ENCODE results near the gene ANKRD6. TPM values are rescaled to one million over a fixed set of nuclear protein-coding genes. Genes with fewer than 3 reads are reported as not detected.

The ANKRD6 gene
- total RNA-seq, 5 donors from 2014 or later (not counting 1 experiment from before 2014, with no cell fraction given): 3.0 to 8.4 (median 5.3) TPM

- peaks cover 67% of the 10 kb centered on the region for H3K36me3 Mint-ChIP-seq
- no peaks in the 10 kb centered on the region for H3K27me3 Mint-ChIP-seq
- no peak overlapping the region for H3K27ac Mint-ChIP-seq
- H3K4me3 Mint-ChIP-seq: no peak overlapping the region
- POLR2A ChIA-PET: no interaction called here
- Histone ChIP-seq H3K9me3 (no peaks in the 10 kb centered on the region), H3K27me3 (replicated peaks in 1 of 2; ENCODE audit: control insufficient read depth in 2 of 2, extremely low read depth in 1 of 2, insufficient read depth in 2 of 2, low read length in 1 of 2) (no peaks in the 10 kb centered on the region), H3K27ac (ENCODE audit: low read length) (no peak overlapping the region), H3K4me3 (ENCODE audit: control insufficient read depth in 1 of 2, extremely low read depth in 1 of 2, low read length in 1 of 2) (no peak overlapping the region), H3K36me3 (ENCODE audit: control insufficient read depth in 2 of 2, extremely low read depth in 1 of 2, insufficient read depth in 1 of 2, low read length in 1 of 2) (peaks cover 15 to 82% of the 10 kb centered on the region in 2 donors), H3K4me1 (ENCODE audit: control insufficient read depth in 1 of 2, extremely low read depth in 1 of 2, insufficient read depth in 2 of 2, low read length in 2 of 2) (no peaks in the 10 kb centered on the region)
- ATAC-seq (replicated peaks in 1 of 4) (no peak), DNase-seq (no peak)
- no CpG with 5 or more reads among the region's 1 CpG for WGBS (ENCODE audit: insufficient coverage)
- CTCF ChIA-PET: interaction anchor here in 1 of 2 donors (0.8 kb wide), 1 partner anchor 10 kb away, joined by 3 read pairs; no protein-coding TSS in a partner anchor
- no peaks in the 10 kb centered on the region for H3K4me1 Mint-ChIP-seq
- H3K9me3 Mint-ChIP-seq: no peaks in the 10 kb centered on the region
Observed at GRCh38 chr6:89661559-89661958, 228.6 kb downstream of the ANKRD6 start.

DNA sequence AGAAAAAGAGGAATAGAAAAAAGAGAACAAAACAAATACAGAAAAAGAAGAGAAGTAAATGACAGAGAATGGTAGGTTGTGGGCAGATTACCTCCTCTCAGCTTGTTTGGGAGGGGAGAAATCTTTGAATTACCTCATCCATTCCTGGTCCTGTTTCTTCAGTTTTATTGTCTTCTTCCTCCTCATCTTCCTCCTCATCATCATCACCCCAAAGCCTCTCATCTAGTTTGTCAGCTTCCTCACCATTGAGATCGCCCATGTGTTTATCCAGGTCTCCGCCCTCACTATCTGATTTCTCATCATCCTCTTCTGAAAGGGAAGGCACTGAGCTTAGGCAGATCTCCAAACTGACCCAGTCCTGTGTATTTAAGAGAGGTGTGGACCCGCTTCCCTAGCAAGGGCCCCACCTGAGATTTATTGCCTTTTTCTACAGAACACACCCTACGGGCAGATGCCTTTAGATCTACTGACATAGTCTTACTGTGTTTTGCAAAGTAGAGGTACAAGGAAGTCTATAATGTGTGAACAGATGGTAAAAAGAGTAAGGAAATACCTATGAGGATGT lies 229.8 kb downstream of the ANKRD6 start:
- ChIA-PET POLR2A (no interaction called here), CTCF (interaction anchor here in 1 of 2 donors (0.6 kb wide), 1 partner anchor 1990 kb away, joined by 4 read pairs; no protein-coding TSS in a partner anchor)
- peaks cover 12 to 74% of the 10 kb centered on the region in 2 donors for H3K36me3 ChIP-seq (ENCODE audit: control insufficient read depth in 2 of 2, extremely low read depth in 1 of 2, insufficient read depth in 1 of 2, low read length in 1 of 2)
- no peaks in the 10 kb centered on the region for H3K4me1 ChIP-seq (ENCODE audit: control insufficient read depth in 1 of 2, extremely low read depth in 1 of 2, insufficient read depth in 2 of 2, low read length in 2 of 2)
- H3K9me3 Mint-ChIP-seq: no peaks in the 10 kb centered on the region
- H3K27ac Mint-ChIP-seq: no peak overlapping the region
- no peaks in the 10 kb centered on the region for H3K27me3 ChIP-seq (replicated peaks in 1 of 2; ENCODE audit: control insufficient read depth in 2 of 2, extremely low read depth in 1 of 2, insufficient read depth in 2 of 2, low read length in 1 of 2)
- H3K9me3 ChIP-seq: no peaks in the 10 kb centered on the region
- peaks cover 63% of the 10 kb centered on the region for H3K36me3 Mint-ChIP-seq
- ATAC-seq (replicated peaks in 1 of 4): no peak
- WGBS (ENCODE audit: insufficient coverage): 100% methylated on average over 1 of the region's 4 CpGs
- H3K4me1 Mint-ChIP-seq: no peaks in the 10 kb centered on the region
- H3K27ac ChIP-seq (ENCODE audit: low read length): no peak overlapping the region
- no peak overlapping the region for H3K4me3 ChIP-seq (ENCODE audit: control insufficient read depth in 1 of 2, extremely low read depth in 1 of 2, low read length in 1 of 2)
- H3K27me3 Mint-ChIP-seq: no peaks in the 10 kb centered on the region
- H3K4me3 Mint-ChIP-seq: no peak overlapping the region
- no peak for DNase-seq

DNA sequence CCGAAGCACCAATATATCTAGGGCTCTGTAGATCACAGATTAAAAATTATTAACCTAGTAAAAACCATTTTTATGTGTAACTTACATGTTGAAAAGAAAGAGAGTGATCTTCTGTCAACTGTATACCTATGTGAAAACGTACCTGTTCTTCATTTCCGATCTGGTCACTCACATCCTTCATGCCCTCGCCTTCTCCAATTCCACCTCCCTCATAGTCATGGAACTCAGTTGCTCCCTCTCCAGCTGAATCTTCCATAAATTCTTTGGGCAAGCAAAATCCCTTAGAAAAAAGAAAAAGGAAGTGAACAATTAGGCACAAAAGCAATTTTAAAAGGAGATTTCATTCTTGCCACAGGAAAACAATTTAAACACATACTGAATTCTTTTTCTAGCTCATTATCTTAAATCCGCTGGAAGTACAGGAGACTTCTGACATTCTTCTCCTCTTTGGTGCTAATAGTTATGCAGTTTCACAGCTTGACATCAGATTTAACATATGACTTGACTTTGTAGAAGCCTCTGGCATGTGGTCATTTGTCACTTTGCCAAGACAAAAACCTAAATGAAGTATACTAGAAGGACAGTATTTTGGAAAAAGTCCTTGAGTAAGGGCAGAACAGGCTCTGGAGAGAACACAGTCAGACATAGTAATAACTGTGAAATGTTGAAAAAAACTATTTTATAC lies 235.1 kb downstream of the ANKRD6 start:
- ChIA-PET POLR2A (no interaction called here), CTCF (interaction anchor here in 1 of 2 donors (0.6 to 0.8 kb wide), 2 partner anchors 9 to 12 kb away, joined by 3 to 7 read pairs; no protein-coding TSS in a partner anchor)
- Histone ChIP-seq H3K27me3 (replicated peaks in 1 of 2; ENCODE audit: control insufficient read depth in 2 of 2, extremely low read depth in 1 of 2, insufficient read depth in 2 of 2, low read length in 1 of 2) (no peaks in the 10 kb centered on the region), H3K36me3 (ENCODE audit: control insufficient read depth in 2 of 2, extremely low read depth in 1 of 2, insufficient read depth in 1 of 2, low read length in 1 of 2) (peaks cover 13 to 78% of the 10 kb centered on the region in 2 donors), H3K4me3 (ENCODE audit: control insufficient read depth in 1 of 2, extremely low read depth in 1 of 2, low read length in 1 of 2) (no peak overlapping the region), H3K4me1 (ENCODE audit: control insufficient read depth in 1 of 2, extremely low read depth in 1 of 2, insufficient read depth in 2 of 2, low read length in 2 of 2) (no peaks in the 10 kb centered on the region), H3K9me3 (no peaks in the 10 kb centered on the region), H3K27ac (ENCODE audit: low read length) (no peak overlapping the region)
- no peak for DNase-seq
- ATAC-seq (replicated peaks in 1 of 4): no peak
- H3K4me3 Mint-ChIP-seq: no peak overlapping the region
- H3K27ac Mint-ChIP-seq: no peak overlapping the region
- no CpG with 5 or more reads among the region's 5 CpGs for WGBS (ENCODE audit: insufficient coverage)
- peaks cover 65% of the 10 kb centered on the region for H3K36me3 Mint-ChIP-seq
- H3K9me3 Mint-ChIP-seq: no peaks in the 10 kb centered on the region
- H3K4me1 Mint-ChIP-seq: no peaks in the 10 kb centered on the region
- no peaks in the 10 kb centered on the region for H3K27me3 Mint-ChIP-seq

- peaks cover 62% of the 10 kb centered on the region for H3K36me3 Mint-ChIP-seq
- no peak for DNase-seq
- Histone ChIP-seq H3K36me3 (ENCODE audit: control insufficient read depth in 2 of 2, extremely low read depth in 1 of 2, insufficient read depth in 1 of 2, low read length in 1 of 2) (peaks cover 15 to 79% of the 10 kb centered on the region in 2 donors), H3K4me1 (ENCODE audit: control insufficient read depth in 1 of 2, extremely low read depth in 1 of 2, insufficient read depth in 2 of 2, low read length in 2 of 2) (no peaks in the 10 kb centered on the region), H3K4me3 (ENCODE audit: control insufficient read depth in 1 of 2, extremely low read depth in 1 of 2, low read length in 1 of 2) (no peak overlapping the region), H3K27me3 (replicated peaks in 1 of 2; ENCODE audit: control insufficient read depth in 2 of 2, extremely low read depth in 1 of 2, insufficient read depth in 2 of 2, low read length in 1 of 2) (no peaks in the 10 kb centered on the region), H3K9me3 (no peaks in the 10 kb centered on the region), H3K27ac (ENCODE audit: low read length) (no peak overlapping the region)
- WGBS (ENCODE audit: insufficient coverage): 90% methylated on average over 3 of the region's 6 CpGs
- ChIA-PET CTCF (interaction anchor here in 1 of 2 donors (0.8 kb wide), 1 partner anchor 12 kb away, joined by 3 read pairs; no protein-coding TSS in a partner anchor), POLR2A (interaction anchor here in 1 of 2 donors (0.6 kb wide), 1 partner anchor 835 kb away, joined by 3 read pairs; no protein-coding TSS in a partner anchor)
- no peak overlapping the region for H3K27ac Mint-ChIP-seq
- H3K4me3 Mint-ChIP-seq: no peak overlapping the region
- H3K9me3 Mint-ChIP-seq: no peaks in the 10 kb centered on the region
- no peaks in the 10 kb centered on the region for H3K4me1 Mint-ChIP-seq
- ATAC-seq (replicated peaks in 1 of 4): no peak
- H3K27me3 Mint-ChIP-seq: no peaks in the 10 kb centered on the region
Observed at GRCh38 chr6:89669002-89669401, 236.1 kb downstream of the ANKRD6 start.

GRCh38 chr6:89670935-89671565 lies 238.1 kb downstream of the ANKRD6 start:
- H3K27me3 ChIP-seq (replicated peaks in 1 of 2; ENCODE audit: control insufficient read depth in 2 of 2, extremely low read depth in 1 of 2, insufficient read depth in 2 of 2, low read length in 1 of 2): no peaks in the 10 kb centered on the region
- ATAC-seq (replicated peaks in 1 of 4): no peak
- no peaks in the 10 kb centered on the region for H3K9me3 ChIP-seq
- Mint-ChIP-seq H3K36me3 (peaks cover 68% of the 10 kb centered on the region), H3K27ac (no peak overlapping the region), H3K9me3 (no peaks in the 10 kb centered on the region), H3K4me1 (no peaks in the 10 kb centered on the region), H3K4me3 (no peak overlapping the region), H3K27me3 (no peaks in the 10 kb centered on the region)
- no peak for DNase-seq
- no peak overlapping the region for H3K4me3 ChIP-seq (ENCODE audit: control insufficient read depth in 1 of 2, extremely low read depth in 1 of 2, low read length in 1 of 2)
- ChIA-PET POLR2A (no interaction called here), CTCF (no interaction called here)
- no peak overlapping the region for H3K27ac ChIP-seq (ENCODE audit: low read length)
- no peaks in the 10 kb centered on the region for H3K4me1 ChIP-seq (ENCODE audit: control insufficient read depth in 1 of 2, extremely low read depth in 1 of 2, insufficient read depth in 2 of 2, low read length in 2 of 2)
- peaks cover 19 to 82% of the 10 kb centered on the region in 2 donors for H3K36me3 ChIP-seq (ENCODE audit: control insufficient read depth in 2 of 2, extremely low read depth in 1 of 2, insufficient read depth in 1 of 2, low read length in 1 of 2)
- 95% methylated on average over 4 of the region's 7 CpGs for WGBS (ENCODE audit: insufficient coverage)

DNA sequence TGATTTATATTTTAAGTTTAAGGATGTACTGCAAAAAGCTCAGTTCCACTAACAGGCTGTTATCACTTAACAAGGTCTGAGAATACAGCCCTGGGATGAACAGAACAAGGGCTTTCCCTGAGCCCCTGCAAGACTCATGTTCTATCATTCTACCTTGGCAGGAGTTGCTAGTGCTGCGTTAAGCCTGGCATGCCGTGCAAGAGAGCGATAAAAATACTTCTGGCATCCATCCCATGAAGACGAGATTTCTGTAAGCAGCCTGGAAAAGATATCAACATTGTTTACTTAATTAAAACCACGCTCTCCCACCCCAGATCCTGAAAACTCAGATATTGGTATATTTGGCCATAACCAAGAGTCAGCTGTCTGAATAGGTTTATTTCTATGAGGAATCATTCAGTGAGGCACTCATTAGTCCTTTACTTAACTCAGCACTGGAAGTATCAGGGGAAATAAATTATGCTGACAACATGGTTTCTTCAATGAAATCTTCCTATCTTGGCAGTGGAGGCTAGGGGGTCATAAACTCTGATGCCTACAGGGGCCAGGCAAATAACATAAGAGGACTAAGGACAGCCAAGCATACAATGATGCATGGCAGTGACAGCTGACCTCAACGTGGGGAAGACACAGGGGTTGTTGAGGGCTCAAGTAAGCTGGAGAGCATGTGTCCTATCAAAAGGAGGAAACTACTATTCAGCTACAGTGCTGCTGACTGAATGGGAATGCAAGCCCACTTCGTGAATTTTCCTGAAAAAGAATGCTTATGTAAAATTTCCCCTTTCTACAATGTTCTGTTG lies 243.2 kb downstream of the ANKRD6 start:
- no peaks in the 10 kb centered on the region for H3K27me3 ChIP-seq (replicated peaks in 1 of 2; ENCODE audit: control insufficient read depth in 2 of 2, extremely low read depth in 1 of 2, insufficient read depth in 2 of 2, low read length in 1 of 2)
- no peaks in the 10 kb centered on the region for H3K9me3 ChIP-seq
- ATAC-seq (replicated peaks in 1 of 4): no peak
- no peak overlapping the region for H3K27ac ChIP-seq (ENCODE audit: low read length)
- POLR2A ChIA-PET: no interaction called here
- Mint-ChIP-seq H3K27me3 (no peaks in the 10 kb centered on the region), H3K4me1 (no peaks in the 10 kb centered on the region), H3K36me3 (peaks cover 64% of the 10 kb centered on the region), H3K27ac (no peak overlapping the region), H3K4me3 (no peak overlapping the region), H3K9me3 (no peaks in the 10 kb centered on the region)
- CTCF ChIA-PET: interaction anchor here in 1 of 2 donors (0.7 kb wide), 1 partner anchor 8 kb away, joined by 7 read pairs; no protein-coding TSS in a partner anchor
- no peak for DNase-seq
- no peaks in the 10 kb centered on the region for H3K4me1 ChIP-seq (ENCODE audit: control insufficient read depth in 1 of 2, extremely low read depth in 1 of 2, insufficient read depth in 2 of 2, low read length in 2 of 2)
- H3K4me3 ChIP-seq (ENCODE audit: control insufficient read depth in 1 of 2, extremely low read depth in 1 of 2, low read length in 1 of 2): no peak overlapping the region
- peaks cover 13 to 97% of the 10 kb centered on the region in 2 donors for H3K36me3 ChIP-seq (ENCODE audit: control insufficient read depth in 2 of 2, extremely low read depth in 1 of 2, insufficient read depth in 1 of 2, low read length in 1 of 2)
- WGBS (ENCODE audit: insufficient coverage): 100% methylated on average over 4 of the region's 7 CpGs
